Islet of Langerhans (tissue), 1 donor: ENCODE measurements around the gene NUTM1.
A peak's percentile ranks its signal among the peaks of the same experiment; 100 is the strongest.

ENCODE experiments used
- FAIRE-seq: peaks from one replicate; lab custom pipeline; 2011; peaks lifted over from hg19 to GRCh38; lab: Jason Lieb, UNC

NUTM1 gene

GRCh38 chr15:34342737-34343575 is at the start of gene NUTM1, which contains the start of gene NOP10:
TSS of gene NUTM1 (plus strand) at chr15:34343315. CDS start at chr15:34343697, 382 bp downstream.
TSS of gene NOP10 (minus strand) at chr15:34343136. CDS start at chr15:34343073, 63 bp downstream.
- peak; percentile 91 for FAIRE-seq

- no peak for FAIRE-seq
Measured at GRCh38 chr15:34297059-34297458, 46.1 kb upstream of the NUTM1 start.

- FAIRE-seq: no peak
Measured at GRCh38 chr15:34301058-34301457, 42.1 kb upstream of the NUTM1 start.

DNA sequence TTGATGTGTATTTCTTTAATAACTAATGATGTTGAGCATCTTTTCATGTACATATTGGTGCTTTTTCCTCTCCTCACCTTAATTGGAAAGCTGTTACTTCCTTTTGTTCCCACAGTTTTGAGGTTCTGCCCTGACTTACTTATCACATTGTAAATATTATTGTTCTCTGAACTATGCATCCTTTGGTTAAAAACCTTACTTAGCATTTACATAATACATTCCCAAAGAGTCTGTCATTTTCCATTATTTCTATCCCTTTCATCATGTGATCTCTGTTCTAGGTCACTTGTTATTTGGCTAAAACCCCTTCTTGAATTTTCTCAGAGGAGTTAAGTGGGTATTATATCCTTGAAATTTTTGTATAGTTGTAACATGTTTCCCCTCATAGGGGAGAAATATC is 38.5 kb upstream of the NUTM1 start:
- no peak for FAIRE-seq

DNA sequence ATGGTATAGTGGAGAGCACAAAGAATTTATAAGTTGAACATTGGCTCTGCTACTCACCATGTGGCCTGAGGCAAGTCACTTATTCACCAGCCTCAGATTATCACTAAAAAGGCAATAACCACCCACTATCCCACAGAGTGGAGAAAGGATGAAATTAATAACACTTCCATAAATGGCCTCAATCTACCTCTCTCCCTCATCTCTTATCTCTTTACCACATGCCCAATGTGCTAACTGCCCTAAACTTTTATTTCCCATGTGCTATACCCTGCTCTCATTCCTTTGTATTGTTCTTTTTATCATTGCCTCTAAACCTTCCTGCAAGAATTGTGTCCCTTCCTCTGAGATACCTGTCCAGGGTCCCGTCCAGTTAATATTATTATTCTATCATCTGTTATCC is 31.6 kb upstream of the NUTM1 start:
- FAIRE-seq: no peak

- FAIRE-seq: no peak
Measured at GRCh38 chr15:34314491-34315490, 28.3 kb upstream of the NUTM1 start.

GRCh38 chr15:34318277-34319079 is 24.6 kb upstream of the NUTM1 start:
- peak; percentile 84 for FAIRE-seq

- no peak for FAIRE-seq
Measured at GRCh38 chr15:34323217-34323616, 19.9 kb upstream of the NUTM1 start.

- no peak for FAIRE-seq
Measured at GRCh38 chr15:34324933-34325332, 18.2 kb upstream of the NUTM1 start.

GRCh38 chr15:34325368-34325767 is 17.7 kb upstream of the NUTM1 start:
- no peak for FAIRE-seq

- FAIRE-seq: no peak
Measured at GRCh38 chr15:34327906-34328305, 15.2 kb upstream of the NUTM1 start.

DNA sequence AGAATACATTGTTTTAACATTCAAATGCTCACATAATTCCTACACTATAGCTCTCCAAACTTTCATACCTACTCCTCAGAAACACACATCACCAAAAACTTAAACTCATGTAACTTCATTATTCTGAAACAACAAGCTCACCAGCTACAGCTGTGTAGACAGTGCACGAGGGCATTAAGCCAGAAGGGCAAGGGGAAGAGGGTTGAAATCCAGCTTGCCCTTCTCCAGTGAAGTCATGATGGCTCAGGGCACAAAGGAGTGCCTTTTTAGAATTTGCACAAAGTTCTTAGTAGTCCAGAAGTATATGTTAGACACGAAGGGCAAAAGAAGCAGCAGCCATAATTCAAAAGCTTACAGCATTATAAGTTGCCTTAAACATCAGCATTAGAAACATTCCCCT is 14.1 kb upstream of the NUTM1 start:
- no peak for FAIRE-seq

- FAIRE-seq: no peak
Measured at GRCh38 chr15:34330279-34330678, 12.8 kb upstream of the NUTM1 start.

DNA sequence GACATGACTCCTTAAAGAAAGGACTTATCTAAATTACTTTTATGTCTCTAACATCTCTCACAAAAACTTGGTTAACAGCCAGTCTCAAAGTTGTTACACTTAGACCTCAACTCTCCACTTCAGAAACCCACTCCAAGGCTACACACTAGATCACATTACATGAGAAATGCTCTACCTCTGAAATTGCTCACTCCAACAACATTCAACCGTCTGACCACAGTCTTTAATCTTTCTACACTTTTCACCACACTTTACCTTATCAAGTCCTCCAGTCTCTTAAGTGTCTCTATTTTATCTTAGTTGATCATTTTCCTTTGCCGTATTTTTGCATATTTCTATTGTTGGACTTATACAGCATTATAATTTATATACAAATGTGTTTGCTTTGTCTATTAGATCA is 11.3 kb upstream of the NUTM1 start:
- no peak for FAIRE-seq

DNA sequence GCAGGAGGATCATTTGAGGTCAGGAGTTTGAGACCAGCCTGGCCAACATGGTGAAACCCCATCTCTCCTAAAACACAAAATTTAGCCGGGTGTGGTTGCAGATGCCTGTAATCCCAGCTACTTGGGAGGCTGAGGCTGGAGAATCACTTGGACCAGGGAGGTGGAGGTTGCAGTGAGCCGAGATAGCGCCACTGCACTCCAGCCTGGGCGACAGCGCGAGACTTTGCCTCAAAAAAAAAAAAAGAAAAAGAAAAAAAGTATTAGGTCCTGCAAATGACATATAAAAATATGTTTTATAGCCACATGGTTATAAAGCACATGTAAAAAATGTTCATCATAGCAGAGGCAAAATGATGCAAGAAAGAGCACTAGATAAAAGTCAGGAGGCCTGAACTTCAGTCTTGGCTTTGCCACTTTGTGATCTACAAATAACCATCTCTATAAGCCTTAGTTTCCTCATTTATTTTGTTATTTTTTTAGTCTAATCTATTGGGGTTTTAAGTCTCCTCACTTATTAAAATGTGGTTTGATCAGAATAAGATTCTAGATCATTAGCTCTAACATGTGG is 10.5 kb upstream of the NUTM1 start:
- FAIRE-seq: no peak

DNA sequence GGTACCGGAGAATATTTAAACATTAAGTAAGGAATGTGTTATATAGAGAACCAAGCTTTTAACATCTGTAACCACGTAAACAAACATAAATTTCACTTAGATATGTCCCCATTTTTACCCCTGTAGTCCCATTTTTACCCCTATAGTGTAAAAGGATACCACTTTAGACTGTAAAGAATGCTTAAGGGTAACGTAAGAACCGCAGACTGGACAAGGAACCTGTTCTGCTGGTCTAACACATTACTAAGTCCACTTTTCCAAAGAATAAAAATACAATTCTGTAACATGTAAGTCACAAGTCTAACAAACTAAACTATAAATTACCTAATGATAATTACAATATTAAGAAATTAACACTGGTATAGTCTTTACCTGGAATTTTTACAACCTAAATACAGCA is 8.4 kb upstream of the NUTM1 start:
- no peak for FAIRE-seq

- no peak for FAIRE-seq
Measured at GRCh38 chr15:34335176-34336032, 7.7 kb upstream of the NUTM1 start.

DNA sequence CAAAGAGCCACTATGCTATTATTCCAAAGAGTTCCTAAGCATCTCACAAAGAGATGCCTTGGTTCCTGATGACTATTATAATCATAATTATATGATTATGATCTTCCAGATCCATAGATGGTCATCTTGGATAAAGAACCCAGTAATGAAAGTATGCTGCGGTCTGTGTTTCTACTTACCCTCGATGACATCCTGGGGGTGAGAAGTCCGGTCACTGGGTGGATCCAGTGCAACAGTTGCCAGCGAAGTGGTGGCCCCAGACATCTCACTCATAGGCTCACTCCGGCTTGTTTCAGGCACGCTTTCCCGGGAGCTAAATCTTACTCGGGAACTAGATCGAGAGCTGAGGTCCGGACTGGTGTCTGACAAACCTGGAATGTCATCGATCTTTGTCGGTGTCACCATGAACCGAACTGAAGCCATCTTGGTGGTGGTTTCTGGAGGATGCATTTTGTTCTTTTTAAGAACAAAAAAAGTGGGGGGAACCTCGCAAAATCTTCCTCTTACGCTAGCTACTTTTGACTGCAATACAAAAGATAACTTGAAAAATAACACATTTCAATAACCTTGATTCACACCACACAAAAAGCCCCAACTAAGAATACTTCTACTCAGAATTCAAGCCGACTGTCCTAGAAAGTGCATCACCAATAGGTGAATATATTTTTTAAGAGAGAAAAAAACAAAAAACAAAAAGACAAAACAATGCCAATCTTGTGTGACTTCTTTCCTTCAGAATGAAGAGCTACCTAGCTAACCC is 6.7 kb upstream of the NUTM1 start:
- FAIRE-seq: no peak

- no peak for FAIRE-seq
Measured at GRCh38 chr15:34336991-34337556, 6.0 kb upstream of the NUTM1 start.
